ENCODE results near the gene JARID2. TPM values are rescaled to one million over a fixed set of nuclear protein-coding genes. Genes with fewer than 3 reads are reported as not detected.

Gene JARID2
- total and polyA plus RNA-seq, 2 of the 8 experiments (the other 6 are each of a cell fraction or from before 2014, with no cell fraction given), result 60.1 to 239 TPM

DNA sequence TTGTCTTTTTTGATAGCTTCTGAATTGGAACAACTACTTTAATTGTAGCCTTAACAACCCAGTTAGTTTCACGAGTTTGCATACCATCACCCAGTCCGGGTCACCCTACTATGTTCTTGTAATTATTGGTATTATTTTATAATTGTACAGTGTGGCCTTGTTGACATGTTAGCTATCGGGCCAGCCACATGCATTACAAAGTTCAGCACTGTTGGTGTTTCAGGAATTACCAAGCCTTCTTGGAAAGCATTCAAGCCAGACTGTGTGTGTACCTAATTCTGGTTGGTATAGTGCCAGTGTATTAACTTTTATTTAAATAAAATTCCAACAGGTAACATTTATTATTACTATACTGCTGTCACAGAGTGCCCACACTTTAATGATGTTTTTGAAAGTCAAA lies 150.9 kb downstream of the JARID2 start (continued):
- no peak for TF ChIP-seq JUND (IDR thresholded peaks at IDR 0.05; ENCODE audit: low read length)
- TF ChIP-seq EZH2 (IDR thresholded peaks at IDR 0.05; ENCODE audit: low read depth, low read length, severe bottlenecking), result no peak
- TF ChIP-seq CTBP2 (IDR thresholded peaks at IDR 0.05; ENCODE audit: borderline replicate concordance, insufficient read depth, insufficient read length, low read length), result no peak
